Upper lobe of left lung (tissue), 6 donors: ENCODE data around the gene TAF4. TPM values are rescaled to one million over a fixed set of nuclear protein-coding genes. Genes with fewer than 3 reads are reported as not detected.
"Not testable (repeated sequence)": the region's sequence is repeated elsewhere in the genome, so short reads cannot be mapped to it uniquely, and the experiment has no call there.

Experiments used
- ATAC-seq, 2 donors: fragments of 200-7000 bp; cut with Tn5 transposase; one replicate each; pipeline ENCODE4 v1.9.1; 2022; ENCODE audit warnings: mild to moderate bottlenecking in 2 of 2, moderate library complexity in 2 of 2; ENCODE audit not compliant: low FRiP score in 2 of 2
- DNase-seq, 2 donors: peaks; one replicate each; pipeline ENCODE4 v3.0.0-alpha.2; 2019 to 2020
- H3K27ac ChIP-seq, 4 donors: fragments of 200-600 bp; sonication (generic); one replicate each; pipeline ENCODE4 v1.5.1; 2016 to 2019
- H3K27me3 ChIP-seq, 4 donors: fragments of 200-600 bp; sonication (generic); one replicate each; pipeline ENCODE4 v1.5.1; 2017 to 2019
- H3K36me3 ChIP-seq, 4 donors: fragments of 200-600 bp; sonication (generic); one replicate each; pipeline ENCODE4 v1.5.1; 2016 to 2019
- H3K4me1 ChIP-seq, 4 donors: fragments of 200-600 bp; sonication (generic); one replicate each; pipeline ENCODE4 v1.5.1; 2018 to 2019
- H3K4me3 ChIP-seq, 4 donors: fragments of 200-600 bp; sonication (generic); one replicate each; pipeline ENCODE4 v1.5.1; 2017 to 2019; ENCODE audit warnings: mild to moderate bottlenecking in 2 of 4, moderate library complexity in 1 of 4
- H3K9me3 ChIP-seq, 4 donors: fragments of 200-600 bp; sonication (generic); one replicate each; pipeline ENCODE4 v1.5.1; 2018 to 2019
- CTCF ChIP-seq, 6 experiments: fragments of 450-650 bp in 4 of 6; fragments of 200-600 bp in 2 of 6; sonication (generic) in 2 of 6; IDR thresholded peaks; one replicate each; pipeline ENCODE4 v1.5.1; 2016 to 2019; ENCODE audit warnings: antibody characterized with exemption in 6 of 6
- EP300 ChIP-seq, 4 donors: sonication (generic); formaldehyde crosslinking; IDR thresholded peaks; one replicate each; pipeline ENCODE4 v1.5.1; 2017; ENCODE audit warnings: antibody characterized with exemption in 4 of 4, control low read depth in 2 of 4
- POLR2A ChIP-seq, 4 donors: fragments of 450-650 bp; IDR thresholded peaks; one replicate each; pipeline ENCODE4 v1.5.1; 2016 to 2017; ENCODE audit warnings: antibody characterized with exemption in 4 of 4, mild to moderate bottlenecking in 2 of 4
- POLR2AphosphoS5 ChIP-seq, 2 donors: sonication (generic); formaldehyde crosslinking; IDR thresholded peaks; one replicate each; pipeline ENCODE4 v1.5.1; 2017; ENCODE audit warnings: antibody characterized with exemption in 2 of 2
- WGBS, 2 donors: methylation state at CpG; one replicate each; pipeline ENCODE4 v1.1.5; 2017 to 2018; 5-methylcytosine and 5-hydroxymethylcytosine counted together
- total RNA-seq, 6 donors: library from RNA; depleted of rRNA in 4 of 6; stranded (reverse); fragments of >200 nt in 4 of 6; gene quantifications; one replicate each; pipeline versions ENCODE4 v1.1.0 to v1.2.1, GENCODE V29; 2016 to 2021
- donor health status: DM: no; HTN: no; CAD: no; lungs with moderate emphysema.
- donor health status: DM: no; HTN: yes; CAD: no; lungs with severe emphysema.

The TAF4 gene
- total RNA-seq, 6 donors from 2014 or later = 13.0 to 44.0 (median 20.7) TPM

GRCh38 chr20:61983965-61984364 is 81.7 kb downstream of the TAF4 start:
- WGBS, 2 donors = 79 to 86% methylated on average over 13 to 17 of the region's 17 CpGs
- H3K27me3 ChIP-seq = no peaks in the 10 kb centered on the region

GRCh38 chr20:61982951-61983315 is 82.7 kb downstream of the TAF4 start:
- no peak for ATAC-seq
- H3K4me3 ChIP-seq = no peak overlapping the region
- peaks cover 0 to 43% (median 31%) of the 10 kb centered on the region in 4 donors for H3K36me3 ChIP-seq

More at GRCh38 chr20:61983965-61984364, 81.7 kb downstream of the TAF4 start:
- Histone ChIP-seq H3K4me3 (no peak overlapping the region), H3K27ac (no peak overlapping the region), H3K4me1 (no peaks in the 10 kb centered on the region), H3K36me3 (peaks cover 0 to 52% (median 34%) of the 10 kb centered on the region in 4 donors), H3K9me3 (no peaks in the 10 kb centered on the region)
- ATAC-seq (no peak), DNase-seq (no peak)
- TF ChIP-seq POLR2AphosphoS5 (IDR thresholded peaks at IDR 0.05) (no peak), CTCF (IDR thresholded peaks at IDR 0.05) (no peak), EP300 (IDR thresholded peaks at IDR 0.05) (no peak), POLR2A (IDR thresholded peaks at IDR 0.05) (no peak)

GRCh38 chr20:61982191-61982950 is 83.3 kb downstream of the TAF4 start:
- WGBS, 2 donors = 79 to 81% methylated on average over 9 to 16 of the region's 18 CpGs
- ATAC-seq (no peak), DNase-seq (no peak)
- Histone ChIP-seq H3K36me3 (peaks cover 0 to 42% (median 29%) of the 10 kb centered on the region in 4 donors), H3K27me3 (no peaks in the 10 kb centered on the region), H3K4me3 (no peak overlapping the region), H3K27ac (no peak overlapping the region), H3K4me1 (no peaks in the 10 kb centered on the region), H3K9me3 (no peaks in the 10 kb centered on the region)
- TF ChIP-seq POLR2AphosphoS5 (IDR thresholded peaks at IDR 0.05) (no peak), EP300 (IDR thresholded peaks at IDR 0.05) (no peak), POLR2A (IDR thresholded peaks at IDR 0.05) (no peak), CTCF (IDR thresholded peaks at IDR 0.05) (no peak)

More at GRCh38 chr20:61982951-61983315, 82.7 kb downstream of the TAF4 start:
- Histone ChIP-seq H3K27ac (no peak overlapping the region), H3K4me1 (no peaks in the 10 kb centered on the region), H3K27me3 (no peaks in the 10 kb centered on the region), H3K9me3 (no peaks in the 10 kb centered on the region)
- DNase-seq = no peak
- 90 to 94% methylated on average over 11 of the region's 11 CpGs for WGBS, 2 donors
- no peak for TF ChIP-seq POLR2A (IDR thresholded peaks at IDR 0.05)
- no peak for TF ChIP-seq EP300 (IDR thresholded peaks at IDR 0.05)
- TF ChIP-seq POLR2AphosphoS5 (IDR thresholded peaks at IDR 0.05) = no peak
- no peak for TF ChIP-seq CTCF (IDR thresholded peaks at IDR 0.05)

- not testable (repeated sequence) for H3K4me3 ChIP-seq, DNase-seq, H3K27me3 ChIP-seq, H3K4me1 ChIP-seq, H3K27ac ChIP-seq, H3K9me3 ChIP-seq, ATAC-seq
- 77 to 85% methylated on average over 9 to 11 of the region's 11 CpGs for WGBS, 2 donors
- peaks cover 0 to 41% (median 29%) of the 10 kb centered on the region in 4 donors for H3K36me3 ChIP-seq
Observed at GRCh38 chr20:61981691-61982090, 84.0 kb downstream of the TAF4 start.

GRCh38 chr20:61980647-61981583 is 84.8 kb downstream of the TAF4 start:
- Histone ChIP-seq H3K4me1 (no peaks in the 10 kb centered on the region), H3K9me3 (no peaks in the 10 kb centered on the region), H3K27ac (no peak overlapping the region), H3K27me3 (no peaks in the 10 kb centered on the region), H3K36me3 (peaks cover 0 to 47% (median 36%) of the 10 kb centered on the region in 4 donors), H3K4me3 (no peak overlapping the region)
- WGBS, 2 donors = 75% methylated on average over 13 to 22 of the region's 22 CpGs
- TF ChIP-seq CTCF (IDR thresholded peaks at IDR 0.05) (peak; percentile 18 to 72 (median 41)), POLR2A (IDR thresholded peaks at IDR 0.05) (no peak)
- peak; percentile 16 to 71 for ATAC-seq
- DNase-seq = peak; percentile 67 to 76
